ENCODE measurements around the gene KCNMB2.

The KCNMB2 gene

DNA sequence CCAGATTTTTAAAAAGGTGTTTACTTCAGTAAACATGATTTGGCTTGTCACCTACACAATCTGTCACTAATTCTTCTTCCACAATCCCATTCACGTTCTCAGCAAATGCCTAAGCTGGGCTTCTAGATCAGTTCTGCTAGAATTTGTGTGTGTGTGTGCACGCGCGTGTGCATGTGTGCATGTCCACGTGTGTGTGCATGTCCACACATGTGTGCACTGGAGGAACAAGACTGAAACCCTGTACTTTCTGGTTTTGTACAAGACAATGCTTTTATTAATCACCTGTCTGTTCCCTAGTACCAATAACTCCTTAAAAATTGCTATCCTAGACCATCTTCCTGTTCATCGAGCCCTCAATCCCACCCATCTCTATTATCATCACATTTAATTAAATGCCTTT is 229.2 kb downstream of the KCNMB2 start:
- no peaks in the 10 kb centered on the region for H3K36me3 ChIP-seq (ENCODE audit: control insufficient read depth, insufficient read depth, low read length)
- no peak overlapping the region for H3K4me3 ChIP-seq (ENCODE audit: low read length)
- H3K27me3 ChIP-seq (ENCODE audit: control insufficient read depth, insufficient read depth, low read length): no peaks in the 10 kb centered on the region
- H3K4me1 ChIP-seq (ENCODE audit: control insufficient read depth, insufficient read depth, low read length): no peaks in the 10 kb centered on the region
- H3K27ac ChIP-seq (ENCODE audit: low read depth, low read length): no peak overlapping the region
- no peak overlapping the region for H3K9ac ChIP-seq (ENCODE audit: low read length)

DNA sequence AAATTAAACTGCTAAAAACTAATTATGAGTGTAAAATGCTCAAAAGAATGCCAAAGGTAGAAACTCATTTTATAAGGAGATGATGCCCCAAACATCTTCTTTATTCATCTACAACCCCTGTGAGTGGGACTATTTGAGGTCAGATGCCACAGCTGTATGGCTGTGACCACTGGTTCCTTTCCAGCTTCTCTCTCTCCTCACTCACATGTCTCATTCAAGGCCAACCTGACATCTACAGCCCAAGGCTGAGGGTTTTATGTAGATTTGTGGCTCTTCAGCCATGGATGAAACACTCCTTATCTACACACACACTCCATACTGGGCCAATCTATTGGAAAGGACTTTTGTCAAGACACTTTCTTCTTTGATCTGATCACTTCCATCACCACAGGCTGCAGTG is 231.3 kb downstream of the KCNMB2 start:
- no peaks in the 10 kb centered on the region for H3K36me3 ChIP-seq (ENCODE audit: control insufficient read depth, insufficient read depth, low read length)
- no peak overlapping the region for H3K27ac ChIP-seq (ENCODE audit: low read depth, low read length)
- H3K4me3 ChIP-seq (ENCODE audit: low read length): no peak overlapping the region
- no peaks in the 10 kb centered on the region for H3K27me3 ChIP-seq (ENCODE audit: control insufficient read depth, insufficient read depth, low read length)
- no peak overlapping the region for H3K9ac ChIP-seq (ENCODE audit: low read length)
- H3K4me1 ChIP-seq (ENCODE audit: control insufficient read depth, insufficient read depth, low read length): no peaks in the 10 kb centered on the region

- H3K27me3 ChIP-seq (ENCODE audit: control insufficient read depth, insufficient read depth, low read length): no peaks in the 10 kb centered on the region
- H3K36me3 ChIP-seq (ENCODE audit: control insufficient read depth, insufficient read depth, low read length): no peaks in the 10 kb centered on the region
- H3K4me1 ChIP-seq (ENCODE audit: control insufficient read depth, insufficient read depth, low read length): no peaks in the 10 kb centered on the region
- no peak overlapping the region for H3K9ac ChIP-seq (ENCODE audit: low read length)
- no peak overlapping the region for H3K4me3 ChIP-seq (ENCODE audit: low read length)
- H3K27ac ChIP-seq (ENCODE audit: low read depth, low read length): no peak overlapping the region
Observed at GRCh38 chr3:178768072-178768864, 232.0 kb downstream of the KCNMB2 start.

DNA sequence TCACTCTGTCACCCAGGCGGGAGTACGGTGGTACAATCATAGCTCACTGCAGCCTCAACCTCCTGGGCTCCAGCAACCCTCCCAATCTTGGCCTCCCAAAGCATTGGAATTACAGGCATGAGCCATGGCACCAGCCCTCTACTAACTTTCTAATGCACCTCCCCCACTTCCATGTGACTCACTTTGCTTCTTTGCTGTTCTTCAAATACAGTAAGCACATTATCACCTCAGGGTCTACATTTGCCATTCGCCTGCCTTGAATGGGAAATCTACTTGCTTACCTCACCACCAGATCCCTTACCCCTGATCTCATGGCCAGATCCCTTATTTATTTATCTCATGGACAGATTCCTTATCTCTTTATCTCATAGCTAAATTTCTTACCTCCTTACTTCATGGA is 235.3 kb downstream of the KCNMB2 start:
- H3K9ac ChIP-seq (ENCODE audit: low read length): no peak overlapping the region
- no peak overlapping the region for H3K27ac ChIP-seq (ENCODE audit: low read depth, low read length)
- H3K4me1 ChIP-seq (ENCODE audit: control insufficient read depth, insufficient read depth, low read length): no peaks in the 10 kb centered on the region
- no peaks in the 10 kb centered on the region for H3K27me3 ChIP-seq (ENCODE audit: control insufficient read depth, insufficient read depth, low read length)
- H3K4me3 ChIP-seq (ENCODE audit: low read length): no peak overlapping the region
- no peaks in the 10 kb centered on the region for H3K36me3 ChIP-seq (ENCODE audit: control insufficient read depth, insufficient read depth, low read length)

- H3K9ac ChIP-seq (ENCODE audit: low read length): no peak overlapping the region
- H3K4me3 ChIP-seq (ENCODE audit: low read length): no peak overlapping the region
- H3K27ac ChIP-seq (ENCODE audit: low read depth, low read length): no peak overlapping the region
- H3K4me1 ChIP-seq (ENCODE audit: control insufficient read depth, insufficient read depth, low read length): no peaks in the 10 kb centered on the region
- H3K27me3 ChIP-seq (ENCODE audit: control insufficient read depth, insufficient read depth, low read length): no peaks in the 10 kb centered on the region
- no peaks in the 10 kb centered on the region for H3K36me3 ChIP-seq (ENCODE audit: control insufficient read depth, insufficient read depth, low read length)
Observed at GRCh38 chr3:178772746-178773145, 236.5 kb downstream of the KCNMB2 start.

DNA sequence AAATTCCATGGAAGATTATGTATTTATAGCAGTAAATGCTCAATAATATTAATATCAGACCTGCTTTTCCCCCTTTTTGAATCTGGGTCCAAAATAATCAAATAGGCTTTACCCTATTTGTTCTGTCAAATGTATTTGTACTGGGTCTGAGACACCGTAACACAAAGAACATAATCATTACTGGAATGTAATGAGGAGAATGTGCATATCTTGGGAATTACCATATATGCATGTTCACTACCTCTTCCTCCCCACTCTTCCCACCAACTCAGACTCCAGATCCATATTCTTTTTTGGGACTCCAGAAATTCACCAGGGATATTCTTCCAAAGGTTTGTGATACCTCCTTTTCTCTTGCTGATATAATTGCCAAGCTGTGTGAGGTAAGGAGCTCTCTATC is 237.1 kb downstream of the KCNMB2 start:
- H3K4me1 ChIP-seq (ENCODE audit: control insufficient read depth, insufficient read depth, low read length): no peaks in the 10 kb centered on the region
- H3K27ac ChIP-seq (ENCODE audit: low read depth, low read length): no peak overlapping the region
- H3K4me3 ChIP-seq (ENCODE audit: low read length): no peak overlapping the region
- H3K27me3 ChIP-seq (ENCODE audit: control insufficient read depth, insufficient read depth, low read length): no peaks in the 10 kb centered on the region
- H3K36me3 ChIP-seq (ENCODE audit: control insufficient read depth, insufficient read depth, low read length): no peaks in the 10 kb centered on the region
- H3K9ac ChIP-seq (ENCODE audit: low read length): no peak overlapping the region

DNA sequence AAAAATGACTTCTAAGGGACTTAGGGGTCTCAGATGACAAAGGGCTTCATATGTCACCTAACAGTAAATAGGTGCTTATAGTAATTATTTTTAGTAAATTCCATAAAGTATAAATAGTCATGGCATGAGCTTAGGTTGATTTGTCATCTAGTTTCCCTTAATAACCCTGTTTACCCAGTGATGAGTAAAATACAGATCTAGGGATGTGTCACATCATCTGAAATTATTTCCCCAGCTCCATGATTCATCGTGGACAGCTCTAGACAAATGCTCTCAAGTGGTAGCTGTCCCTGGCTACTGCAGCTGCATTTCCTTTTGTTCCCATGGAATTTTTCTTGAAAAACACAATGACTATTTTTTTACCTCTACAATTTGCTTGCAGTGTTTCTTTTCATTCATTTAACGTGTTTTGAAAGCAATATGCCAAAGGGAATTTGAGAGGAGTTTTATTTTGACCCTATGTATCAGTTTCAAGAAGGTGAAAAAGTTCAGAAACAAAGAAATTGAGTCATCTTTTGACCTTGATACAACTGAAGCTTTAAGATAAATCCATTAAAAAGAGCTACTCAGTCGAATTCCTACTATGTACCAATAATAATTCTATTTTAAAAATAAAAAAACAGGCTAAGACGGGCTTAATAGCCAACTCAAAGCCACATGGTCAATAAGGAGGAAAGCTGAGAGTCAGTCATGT is 241.6 kb downstream of the KCNMB2 start:
- Histone ChIP-seq H3K4me3 (ENCODE audit: low read length) (no peak overlapping the region), H3K9ac (ENCODE audit: low read length) (no peak overlapping the region), H3K27ac (ENCODE audit: low read depth, low read length) (no peak overlapping the region), H3K36me3 (ENCODE audit: control insufficient read depth, insufficient read depth, low read length) (no peaks in the 10 kb centered on the region), H3K27me3 (ENCODE audit: control insufficient read depth, insufficient read depth, low read length) (no peaks in the 10 kb centered on the region), H3K4me1 (ENCODE audit: control insufficient read depth, insufficient read depth, low read length) (no peaks in the 10 kb centered on the region)

DNA sequence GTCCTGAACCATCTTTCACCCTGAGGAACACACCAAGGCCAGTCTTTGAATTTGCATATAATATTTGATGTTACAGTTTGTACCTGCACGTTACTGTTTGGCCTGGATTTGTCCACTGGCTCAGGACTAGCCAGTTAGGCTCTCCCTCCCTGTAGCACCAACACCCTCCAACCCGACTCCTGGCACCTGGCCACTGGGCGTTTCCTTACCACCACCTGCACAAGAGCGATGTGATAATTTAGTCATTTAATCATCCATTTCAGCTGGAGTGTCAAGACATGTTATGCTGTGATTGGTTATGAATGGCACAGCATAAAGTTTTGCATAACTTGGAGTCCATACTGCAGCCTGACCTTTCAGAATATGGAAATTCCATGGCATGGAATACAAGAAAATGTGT is 242.4 kb downstream of the KCNMB2 start:
- Histone ChIP-seq H3K27ac (ENCODE audit: low read depth, low read length) (no peak overlapping the region), H3K4me3 (ENCODE audit: low read length) (no peak overlapping the region), H3K36me3 (ENCODE audit: control insufficient read depth, insufficient read depth, low read length) (no peaks in the 10 kb centered on the region), H3K27me3 (ENCODE audit: control insufficient read depth, insufficient read depth, low read length) (no peaks in the 10 kb centered on the region), H3K9ac (ENCODE audit: low read length) (no peak overlapping the region), H3K4me1 (ENCODE audit: control insufficient read depth, insufficient read depth, low read length) (no peaks in the 10 kb centered on the region)

DNA sequence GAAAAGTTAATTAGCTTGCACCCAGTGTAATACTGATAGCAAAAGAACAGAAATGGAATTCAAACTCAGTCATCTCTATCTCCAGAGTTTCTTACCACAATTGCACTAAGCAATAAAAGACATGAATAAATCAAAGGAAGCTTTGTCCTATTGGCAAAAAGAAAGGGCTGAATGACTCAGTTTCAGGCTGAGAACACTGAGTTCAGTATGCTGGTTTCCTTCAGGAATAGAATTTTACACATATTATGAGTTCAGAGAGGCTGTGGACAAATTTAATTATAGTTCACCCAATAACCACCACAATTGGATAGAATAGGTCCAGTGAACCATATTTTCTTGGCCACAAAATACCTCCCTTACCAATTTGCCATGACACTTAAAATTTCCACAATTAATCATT is 249.7 kb downstream of the KCNMB2 start:
- H3K27ac ChIP-seq (ENCODE audit: low read depth, low read length): no peak overlapping the region
- no peak overlapping the region for H3K9ac ChIP-seq (ENCODE audit: low read length)
- no peak overlapping the region for H3K4me3 ChIP-seq (ENCODE audit: low read length)
- no peaks in the 10 kb centered on the region for H3K4me1 ChIP-seq (ENCODE audit: control insufficient read depth, insufficient read depth, low read length)
- H3K27me3 ChIP-seq (ENCODE audit: control insufficient read depth, insufficient read depth, low read length): no peaks in the 10 kb centered on the region
- H3K36me3 ChIP-seq (ENCODE audit: control insufficient read depth, insufficient read depth, low read length): no peaks in the 10 kb centered on the region

GRCh38 chr3:178787960-178788359 is 251.7 kb downstream of the KCNMB2 start:
- Histone ChIP-seq H3K4me3 (ENCODE audit: low read length) (no peak overlapping the region), H3K27ac (ENCODE audit: low read depth, low read length) (no peak overlapping the region), H3K27me3 (ENCODE audit: control insufficient read depth, insufficient read depth, low read length) (no peaks in the 10 kb centered on the region), H3K36me3 (ENCODE audit: control insufficient read depth, insufficient read depth, low read length) (no peaks in the 10 kb centered on the region), H3K9ac (ENCODE audit: low read length) (no peak overlapping the region), H3K4me1 (ENCODE audit: control insufficient read depth, insufficient read depth, low read length) (no peaks in the 10 kb centered on the region)

GRCh38 chr3:178794711-178795110 is 258.5 kb downstream of the KCNMB2 start:
- Histone ChIP-seq H3K27ac (ENCODE audit: low read depth, low read length) (no peak overlapping the region), H3K9ac (ENCODE audit: low read length) (no peak overlapping the region), H3K4me1 (ENCODE audit: control insufficient read depth, insufficient read depth, low read length) (no peaks in the 10 kb centered on the region), H3K4me3 (ENCODE audit: low read length) (no peak overlapping the region), H3K36me3 (ENCODE audit: control insufficient read depth, insufficient read depth, low read length) (no peaks in the 10 kb centered on the region), H3K27me3 (ENCODE audit: control insufficient read depth, insufficient read depth, low read length) (no peaks in the 10 kb centered on the region)

DNA sequence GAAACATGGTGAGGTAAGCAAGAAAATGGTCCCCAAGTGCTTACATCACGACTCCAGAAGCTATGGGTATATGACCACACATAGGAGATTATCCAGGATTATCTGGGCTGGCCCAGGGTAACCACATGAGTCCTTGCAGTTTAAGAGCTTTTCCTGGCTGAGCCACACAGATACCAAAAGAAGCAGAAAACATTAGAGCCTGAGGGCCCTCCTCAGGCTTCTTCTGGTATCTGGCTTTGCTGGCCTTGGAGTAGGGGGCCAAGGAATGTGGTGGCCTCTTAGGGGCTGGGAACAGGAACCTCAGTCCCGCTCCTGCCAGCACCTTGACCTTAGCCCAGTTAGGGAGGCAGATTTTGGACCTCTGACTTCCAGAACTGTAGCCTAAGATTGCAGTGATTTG is 259.1 kb downstream of the KCNMB2 start:
- Histone ChIP-seq H3K36me3 (ENCODE audit: control insufficient read depth, insufficient read depth, low read length) (no peaks in the 10 kb centered on the region), H3K27me3 (ENCODE audit: control insufficient read depth, insufficient read depth, low read length) (no peaks in the 10 kb centered on the region), H3K4me1 (ENCODE audit: control insufficient read depth, insufficient read depth, low read length) (no peaks in the 10 kb centered on the region), H3K4me3 (ENCODE audit: low read length) (no peak overlapping the region), H3K27ac (ENCODE audit: low read depth, low read length) (no peak overlapping the region), H3K9ac (ENCODE audit: low read length) (no peak overlapping the region)

GRCh38 chr3:178802259-178802658 is 266.0 kb downstream of the KCNMB2 start:
- H3K27me3 ChIP-seq (ENCODE audit: control insufficient read depth, insufficient read depth, low read length): no peaks in the 10 kb centered on the region

More at GRCh38 chr3:178802259-178802658, 266.0 kb downstream of the KCNMB2 start:
- Histone ChIP-seq H3K36me3 (ENCODE audit: control insufficient read depth, insufficient read depth, low read length) (no peaks in the 10 kb centered on the region), H3K9ac (ENCODE audit: low read length) (no peak overlapping the region), H3K4me1 (ENCODE audit: control insufficient read depth, insufficient read depth, low read length) (no peaks in the 10 kb centered on the region), H3K4me3 (ENCODE audit: low read length) (no peak overlapping the region), H3K27ac (ENCODE audit: low read depth, low read length) (no peak overlapping the region)

All from rectal smooth muscle tissue (tissue), 1 donor.